Activated CD8-positive, alpha-beta T cell treated with anti-CD3 and anti-CD28 coated beads for 36 hours (primary cell): ENCODE measurements around the gene VIPR2. TPM values are rescaled to one million over a fixed set of nuclear protein-coding genes. Genes with fewer than 3 reads are reported as not detected.

Experiments used
- ATAC-seq: fragments of 200-7000 bp; cut with Tn5 transposase; one replicate; pipeline ENCODE4 v1.10.0; 2021; ENCODE audit warnings: mild to moderate bottlenecking, moderate library complexity
- CTCF ChIA-PET: fragments of 350-600 bp; sonication (Branson Sonifier 250); formaldehyde crosslinking; loops from one replicate; lab custom pipeline; 2021; ENCODE audit warnings: antibody characterized with exemption; lab: Charles Lee
- POLR2A ChIA-PET: fragments of 350-600 bp; sonication (Branson Sonifier 250); formaldehyde crosslinking; loops from one replicate; lab custom pipeline; 2021; ENCODE audit warnings: antibody characterized with exemption; lab: Charles Lee
- DNase-seq: peaks from one replicate; pipeline ENCODE4 v3.0.0-alpha.2; 2020
- H3K27ac Mint-ChIP-seq: one replicate; pipeline ENCODE4 v1.8.0; 2021; ENCODE audit warnings: mild to moderate bottlenecking, mixed read lengths
- H3K27me3 Mint-ChIP-seq: one replicate; pipeline ENCODE4 v1.8.0; 2021; ENCODE audit warnings: mixed read lengths
- H3K36me3 Mint-ChIP-seq: one replicate; pipeline ENCODE4 v1.8.0; 2021; ENCODE audit warnings: low read depth, mixed read lengths
- H3K4me1 Mint-ChIP-seq: one replicate; pipeline ENCODE4 v1.8.0; 2021; ENCODE audit warnings: low read depth, mixed read lengths
- H3K4me3 Mint-ChIP-seq: one replicate; pipeline ENCODE4 v1.8.0; 2021; ENCODE audit warnings: mild to moderate bottlenecking, moderate library complexity, mixed read lengths
- H3K9me3 Mint-ChIP-seq: one replicate; pipeline ENCODE4 v1.8.0; 2021; ENCODE audit warnings: mixed read lengths
- CTCF ChIP-seq: fragments of 200-600 bp; IDR thresholded peaks from one replicate; pipeline ENCODE4 v1.8.0; 2022; ENCODE audit warnings: antibody characterized with exemption, mild to moderate bottlenecking
- intact Hi-C: fragments of 100-400 bp; cut with micrococcal nuclease; formaldehyde crosslinking; loops from one replicate; pipeline ENCODE4 v1.10.0; 2022
- total RNA-seq, 2 experiments: library from RNA; stranded (reverse); gene quantifications; one replicate each; pipeline ENCODE4 v1.2.3, GENCODE V29; 2021

VIPR2 gene
- total RNA-seq, 2 experiments from 2014 or later, result 0.09 TPM; not detected in 1

DNA sequence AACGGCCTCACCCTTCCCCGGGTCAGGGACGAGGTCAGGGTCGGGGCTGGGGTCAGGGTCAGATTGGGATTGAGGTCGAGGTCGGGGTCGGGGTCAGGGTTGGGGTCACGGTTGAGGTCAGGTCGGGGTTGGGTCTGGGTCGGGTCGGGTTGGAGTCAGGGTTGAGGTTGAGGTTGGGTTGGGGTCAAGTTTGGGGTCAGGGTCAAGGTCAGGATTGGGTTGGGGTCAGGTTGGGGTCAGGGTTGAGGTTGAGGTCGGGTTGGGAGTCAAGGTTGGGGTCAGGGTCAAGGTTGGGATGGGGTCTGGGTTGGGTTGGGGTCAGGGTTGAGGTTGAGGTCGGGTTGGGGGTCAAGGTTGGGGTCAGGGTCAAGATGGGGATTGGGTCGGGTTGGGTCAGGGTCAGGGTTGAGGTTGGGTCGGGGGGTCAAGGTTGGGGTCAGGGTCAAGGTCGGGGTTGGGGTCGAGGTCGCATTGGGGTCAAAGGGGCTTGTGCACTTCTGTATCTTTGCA, 131.4 kb downstream of the VIPR2 start:
- ChIA-PET POLR2A (interaction anchor here (1.2 kb wide), 1 partner anchor 39 kb away, joined by 4 read pairs; no protein-coding TSS in a partner anchor), CTCF (no interaction called here)
- Mint-ChIP-seq H3K4me3 (no peak overlapping the region), H3K27ac (no peak overlapping the region), H3K36me3 (no peaks in the 10 kb centered on the region), H3K4me1 (peaks cover 8% of the 10 kb centered on the region), H3K27me3 (no peaks in the 10 kb centered on the region), H3K9me3 (no peaks in the 10 kb centered on the region)
- ATAC-seq (no peak), DNase-seq (no peak)
- intact Hi-C loops, result no loop called here
- TF ChIP-seq CTCF, result no peak

- DNase-seq (no peak), ATAC-seq (no peak)
- H3K9me3 Mint-ChIP-seq, result no peaks in the 10 kb centered on the region
- ChIA-PET CTCF (no interaction called here), POLR2A (no interaction called here)
- intact Hi-C loops, result no loop called here
- no peak overlapping the region for H3K27ac Mint-ChIP-seq
- H3K4me3 Mint-ChIP-seq, result no peak overlapping the region
- H3K27me3 Mint-ChIP-seq, result no peaks in the 10 kb centered on the region
- no peaks in the 10 kb centered on the region for H3K36me3 Mint-ChIP-seq
- peaks cover 4% of the 10 kb centered on the region for H3K4me1 Mint-ChIP-seq
- TF ChIP-seq CTCF, result no peak
Observed at GRCh38 chr7:159012353-159013069, 132.2 kb downstream of the VIPR2 start.

GRCh38 chr7:159011722-159012022, 133.0 kb downstream of the VIPR2 start:
- no peaks in the 10 kb centered on the region for H3K36me3 Mint-ChIP-seq
- TF ChIP-seq CTCF, result no peak
- DNase-seq (no peak), ATAC-seq (no peak)
- ChIA-PET CTCF (interaction anchor here (1.1 kb wide), 1 partner anchor 35 kb away, joined by 4 read pairs; no protein-coding TSS in a partner anchor), POLR2A (no interaction called here)
- no peak overlapping the region for H3K4me3 Mint-ChIP-seq
- H3K27ac Mint-ChIP-seq, result no peak overlapping the region
- H3K9me3 Mint-ChIP-seq, result no peaks in the 10 kb centered on the region
- H3K4me1 Mint-ChIP-seq, result no peaks in the 10 kb centered on the region
- intact Hi-C loops, result no loop called here
- no peaks in the 10 kb centered on the region for H3K27me3 Mint-ChIP-seq

DNA sequence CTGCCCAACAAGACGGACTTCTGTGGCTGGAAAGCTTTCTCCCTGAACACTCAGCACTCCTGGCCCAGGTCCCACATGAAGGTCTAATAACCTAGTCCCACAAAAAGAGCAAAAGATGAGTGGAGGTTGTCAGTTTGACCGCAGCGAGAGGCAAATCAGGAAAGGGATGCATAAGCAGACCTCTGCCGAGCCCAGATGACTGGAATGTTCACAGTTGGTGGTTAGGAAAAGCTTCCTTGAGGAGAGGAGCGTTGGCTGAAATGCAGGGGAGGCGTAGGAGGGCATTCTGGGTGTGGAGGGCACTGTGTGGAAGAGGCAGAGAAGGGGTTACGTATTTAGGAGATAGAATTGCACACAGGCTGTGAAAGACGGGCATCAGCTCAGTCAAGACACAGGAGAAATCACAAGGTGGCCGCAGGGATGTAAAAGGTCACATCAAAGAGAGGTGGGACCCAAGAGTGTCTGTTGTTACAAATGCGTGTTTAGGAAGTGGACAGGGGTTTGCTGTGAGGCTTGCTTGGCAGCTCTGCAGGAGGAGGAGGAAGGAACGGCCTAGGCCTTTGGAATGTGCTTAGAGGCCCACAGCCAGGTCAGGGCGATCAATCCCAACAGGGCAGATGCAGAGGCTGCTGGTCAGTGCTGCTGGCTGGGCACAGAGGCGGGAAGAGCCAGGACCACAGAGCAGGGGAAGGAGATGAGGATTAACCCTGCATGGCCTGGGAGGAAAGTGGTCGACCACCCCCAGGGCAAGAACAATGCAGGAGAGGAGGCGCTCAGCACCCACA, 133.5 kb downstream of the VIPR2 start:
- Mint-ChIP-seq H3K9me3 (no peaks in the 10 kb centered on the region), H3K27me3 (no peaks in the 10 kb centered on the region), H3K4me3 (no peak overlapping the region), H3K27ac (no peak overlapping the region), H3K4me1 (no peaks in the 10 kb centered on the region), H3K36me3 (no peaks in the 10 kb centered on the region)
- no peak for DNase-seq
- no peak for ATAC-seq
- POLR2A ChIA-PET, result no interaction called here
- intact Hi-C loops, result no loop called here
- TF ChIP-seq CTCF, result no peak
- CTCF ChIA-PET, result interaction anchor here (1.1 kb wide), 1 partner anchor 34 kb away, joined by 4 read pairs; no protein-coding TSS in a partner anchor

DNA sequence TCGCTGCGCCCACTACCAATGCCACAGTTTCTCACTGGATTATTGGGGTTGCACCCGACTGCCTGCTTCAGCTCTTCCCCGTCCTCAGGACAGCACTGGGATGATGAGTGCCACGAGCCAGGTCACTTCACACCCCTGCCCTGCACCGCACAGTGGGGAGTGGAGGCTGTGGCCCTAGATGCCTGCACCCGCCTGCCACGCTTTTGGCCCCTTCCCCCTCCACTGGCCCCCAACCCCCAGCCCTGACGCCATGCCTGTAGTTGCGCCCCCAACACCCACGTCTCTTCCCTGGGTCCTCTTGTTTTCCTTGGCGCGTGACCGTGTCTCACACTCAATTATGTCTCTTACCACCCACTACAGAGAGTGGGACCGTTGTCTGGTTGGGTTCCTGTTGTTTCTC, 134.3 kb downstream of the VIPR2 start:
- no peak overlapping the region for H3K4me3 Mint-ChIP-seq
- ATAC-seq (no peak), DNase-seq (no peak)
- no peaks in the 10 kb centered on the region for H3K9me3 Mint-ChIP-seq
- no peaks in the 10 kb centered on the region for H3K36me3 Mint-ChIP-seq
- no peak overlapping the region for H3K27ac Mint-ChIP-seq
- CTCF ChIA-PET, result no interaction called here
- POLR2A ChIA-PET, result no interaction called here
- H3K27me3 Mint-ChIP-seq, result no peaks in the 10 kb centered on the region
- intact Hi-C loops, result no loop called here
- TF ChIP-seq CTCF, result no peak
- H3K4me1 Mint-ChIP-seq, result no peaks in the 10 kb centered on the region
